ENCODE measurements around the gene ANTXR1.

ANTXR1 gene

DNA sequence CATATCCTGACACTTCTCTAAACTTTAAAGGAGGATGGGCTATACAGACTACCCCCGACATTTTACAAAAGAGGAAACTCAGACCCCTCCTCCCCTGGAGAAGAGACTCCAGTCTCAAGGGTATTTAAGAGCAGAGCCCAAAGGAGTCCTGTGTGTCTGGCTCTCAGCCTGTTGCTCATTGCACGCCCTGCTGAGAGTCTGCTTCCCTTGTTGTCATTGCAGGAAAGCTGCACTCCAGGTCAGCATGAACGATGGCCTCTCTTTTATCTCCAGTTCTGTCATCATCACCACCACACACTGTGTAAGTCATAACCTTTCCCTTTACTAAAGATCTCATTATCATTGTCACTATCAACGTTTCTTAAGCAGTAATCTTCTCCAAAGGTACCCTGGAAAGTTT, 111.4 kb downstream of the ANTXR1 start:
- TF ChIP-seq, protein P1, sequence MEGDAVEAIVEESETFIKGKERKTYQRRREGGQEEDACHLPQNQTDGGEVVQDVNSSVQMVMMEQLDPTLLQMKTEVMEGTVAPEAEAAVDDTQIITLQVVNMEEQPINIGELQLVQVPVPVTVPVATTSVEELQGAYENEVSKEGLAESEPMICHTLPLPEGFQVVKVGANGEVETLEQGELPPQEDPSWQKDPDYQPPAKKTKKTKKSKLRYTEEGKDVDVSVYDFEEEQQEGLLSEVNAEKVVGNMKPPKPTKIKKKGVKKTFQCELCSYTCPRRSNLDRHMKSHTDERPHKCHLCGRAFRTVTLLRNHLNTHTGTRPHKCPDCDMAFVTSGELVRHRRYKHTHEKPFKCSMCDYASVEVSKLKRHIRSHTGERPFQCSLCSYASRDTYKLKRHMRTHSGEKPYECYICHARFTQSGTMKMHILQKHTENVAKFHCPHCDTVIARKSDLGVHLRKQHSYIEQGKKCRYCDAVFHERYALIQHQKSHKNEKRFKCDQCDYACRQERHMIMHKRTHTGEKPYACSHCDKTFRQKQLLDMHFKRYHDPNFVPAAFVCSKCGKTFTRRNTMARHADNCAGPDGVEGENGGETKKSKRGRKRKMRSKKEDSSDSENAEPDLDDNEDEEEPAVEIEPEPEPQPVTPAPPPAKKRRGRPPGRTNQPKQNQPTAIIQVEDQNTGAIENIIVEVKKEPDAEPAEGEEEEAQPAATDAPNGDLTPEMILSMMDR (IDR thresholded peaks at IDR 0.05; ENCODE audit: borderline replicate concordance, extremely low read depth, low read length, poor library complexity, severe bottlenecking), result no peak
- TF ChIP-seq EZH2 (IDR thresholded peaks at IDR 0.05; ENCODE audit: borderline replicate concordance, low read depth, low read length, severe bottlenecking), result no peak
- H3K4me1 ChIP-seq (ENCODE audit: insufficient read depth, low read length), result no peaks in the 10 kb centered on the region
- H3K27me3 ChIP-seq (ENCODE audit: insufficient read depth, low read length, poor library complexity), result no peaks in the 10 kb centered on the region
- H4K20me1 ChIP-seq (ENCODE audit: insufficient read depth, low read length), result no peaks in the 10 kb centered on the region
- DNase-seq (no peak), ATAC-seq (ENCODE audit: insufficient read depth, low read depth) (no peak)
- no peaks in the 10 kb centered on the region for H3K79me2 ChIP-seq (ENCODE audit: insufficient read depth, low read length)
- H3K4me2 ChIP-seq (ENCODE audit: insufficient read depth, low read length), result no peak overlapping the region
- H3K27ac ChIP-seq (ENCODE audit: low read length), result no peak overlapping the region
- H2AFZ ChIP-seq (ENCODE audit: low read depth, low read length), result no peak overlapping the region
- no peak overlapping the region for H3K9ac ChIP-seq (ENCODE audit: low read depth, low read length)
- no peak overlapping the region for H3K4me3 ChIP-seq (ENCODE audit: low read depth in 1 of 2, low read length in 2 of 2)
- H3K9me3 ChIP-seq (ENCODE audit: insufficient read depth, low read length, severe bottlenecking), result no peaks in the 10 kb centered on the region
- peaks cover 30% of the 10 kb centered on the region for H3K36me3 ChIP-seq (ENCODE audit: insufficient read depth, low read length)

DNA sequence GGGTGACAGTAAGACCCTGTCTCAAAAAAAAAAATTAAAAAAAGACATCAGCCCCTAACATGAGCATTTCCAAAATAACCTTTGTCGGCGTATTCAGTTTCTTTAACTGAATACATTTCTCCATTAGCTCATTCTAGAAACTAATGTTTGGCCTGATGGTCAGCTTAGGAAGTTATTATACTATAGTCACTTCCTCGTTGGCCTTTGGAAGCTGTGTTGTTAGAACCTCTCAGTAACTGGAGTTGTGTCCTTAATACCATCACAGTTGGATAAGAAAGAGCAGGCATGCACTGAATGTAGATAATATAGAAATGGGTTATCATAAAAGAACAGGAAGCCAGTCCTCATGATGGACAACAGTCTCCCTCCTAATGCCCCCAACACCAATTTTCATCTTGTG, 112.8 kb downstream of the ANTXR1 start:
- Histone ChIP-seq H4K20me1 (ENCODE audit: insufficient read depth, low read length) (no peaks in the 10 kb centered on the region), H3K27ac (ENCODE audit: low read length) (no peak overlapping the region), H3K79me2 (ENCODE audit: insufficient read depth, low read length) (no peaks in the 10 kb centered on the region), H3K4me1 (ENCODE audit: insufficient read depth, low read length) (no peaks in the 10 kb centered on the region), H3K36me3 (ENCODE audit: insufficient read depth, low read length) (peaks cover 34% of the 10 kb centered on the region), H2AFZ (ENCODE audit: low read depth, low read length) (no peak overlapping the region), H3K9me3 (ENCODE audit: insufficient read depth, low read length, severe bottlenecking) (no peaks in the 10 kb centered on the region), H3K27me3 (ENCODE audit: insufficient read depth, low read length, poor library complexity) (no peaks in the 10 kb centered on the region), H3K4me2 (ENCODE audit: insufficient read depth, low read length) (no peak overlapping the region), H3K9ac (ENCODE audit: low read depth, low read length) (no peak overlapping the region), H3K4me3 (ENCODE audit: low read depth in 1 of 2, low read length in 2 of 2) (no peak overlapping the region)
- DNase-seq (no peak), ATAC-seq (ENCODE audit: insufficient read depth, low read depth) (no peak)
- no peak for TF ChIP-seq EZH2 (IDR thresholded peaks at IDR 0.05; ENCODE audit: borderline replicate concordance, low read depth, low read length, severe bottlenecking)
- TF ChIP-seq, protein P1 (IDR thresholded peaks at IDR 0.05; ENCODE audit: borderline replicate concordance, extremely low read depth, low read length, poor library complexity, severe bottlenecking), result no peak

DNA sequence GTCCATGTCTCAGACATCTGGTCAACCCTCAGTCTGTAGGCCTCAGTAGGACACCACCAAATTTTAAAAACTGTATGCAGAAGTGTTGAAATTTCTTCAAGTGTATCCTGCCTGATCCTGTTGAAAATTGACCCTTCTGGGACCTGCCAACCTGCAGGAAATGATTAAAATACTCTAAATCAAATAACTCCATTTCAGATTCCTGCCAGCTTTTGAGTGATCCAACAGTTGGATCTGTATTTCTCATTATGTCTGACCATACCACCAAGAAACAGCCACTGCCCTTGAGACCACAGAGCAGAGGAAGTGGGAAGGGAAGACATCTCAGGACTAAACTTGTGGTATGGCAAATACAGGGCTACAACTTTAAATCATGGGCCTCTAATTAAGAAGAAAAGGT, 113.4 kb downstream of the ANTXR1 start:
- peaks cover 34% of the 10 kb centered on the region for H3K36me3 ChIP-seq (ENCODE audit: insufficient read depth, low read length)
- H3K9ac ChIP-seq (ENCODE audit: low read depth, low read length), result no peak overlapping the region
- H3K27me3 ChIP-seq (ENCODE audit: insufficient read depth, low read length, poor library complexity), result no peaks in the 10 kb centered on the region
- TF ChIP-seq, protein P1 (IDR thresholded peaks at IDR 0.05; ENCODE audit: borderline replicate concordance, extremely low read depth, low read length, poor library complexity, severe bottlenecking), result no peak
- TF ChIP-seq EZH2 (IDR thresholded peaks at IDR 0.05; ENCODE audit: borderline replicate concordance, low read depth, low read length, severe bottlenecking), result no peak
- H3K4me3 ChIP-seq (ENCODE audit: low read depth in 1 of 2, low read length in 2 of 2), result no peak overlapping the region
- no peak for ATAC-seq (ENCODE audit: insufficient read depth, low read depth)
- no peak for DNase-seq
- H3K4me1 ChIP-seq (ENCODE audit: insufficient read depth, low read length), result no peaks in the 10 kb centered on the region
- H3K4me2 ChIP-seq (ENCODE audit: insufficient read depth, low read length), result no peak overlapping the region
- H4K20me1 ChIP-seq (ENCODE audit: insufficient read depth, low read length), result no peaks in the 10 kb centered on the region
- no peak overlapping the region for H2AFZ ChIP-seq (ENCODE audit: low read depth, low read length)
- H3K79me2 ChIP-seq (ENCODE audit: insufficient read depth, low read length), result no peaks in the 10 kb centered on the region
- H3K9me3 ChIP-seq (ENCODE audit: insufficient read depth, low read length, severe bottlenecking), result no peaks in the 10 kb centered on the region
- no peak overlapping the region for H3K27ac ChIP-seq (ENCODE audit: low read length)

DNA sequence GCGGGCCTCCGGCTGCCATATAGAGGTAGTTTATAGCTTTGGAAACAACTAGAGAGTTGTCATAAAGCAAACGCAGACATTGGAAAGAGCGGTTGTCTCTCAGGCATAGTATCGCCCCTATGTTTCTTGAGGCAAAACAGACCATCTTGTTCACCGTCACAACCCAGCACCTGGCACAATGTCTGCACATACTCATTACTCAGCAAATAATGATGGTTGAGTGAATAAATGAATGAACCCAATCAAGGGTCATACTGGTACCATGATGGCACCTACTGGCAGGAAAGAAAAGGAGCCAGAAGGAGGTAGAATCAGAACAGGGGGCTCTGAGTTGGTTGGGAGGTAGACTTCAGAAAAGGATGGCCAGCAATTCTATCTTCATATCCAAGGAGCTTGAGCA, 118.5 kb downstream of the ANTXR1 start:
- H3K27me3 ChIP-seq (ENCODE audit: insufficient read depth, low read length, poor library complexity), result no peaks in the 10 kb centered on the region
- H3K79me2 ChIP-seq (ENCODE audit: insufficient read depth, low read length), result no peaks in the 10 kb centered on the region
- H3K4me1 ChIP-seq (ENCODE audit: insufficient read depth, low read length), result no peaks in the 10 kb centered on the region
- TF ChIP-seq, protein P1 (IDR thresholded peaks at IDR 0.05; ENCODE audit: borderline replicate concordance, extremely low read depth, low read length, poor library complexity, severe bottlenecking), result no peak
- TF ChIP-seq EZH2 (IDR thresholded peaks at IDR 0.05; ENCODE audit: borderline replicate concordance, low read depth, low read length, severe bottlenecking), result no peak
- no peak overlapping the region for H3K4me3 ChIP-seq (ENCODE audit: low read depth in 1 of 2, low read length in 2 of 2)
- H3K9ac ChIP-seq (ENCODE audit: low read depth, low read length), result no peak overlapping the region
- no peak overlapping the region for H3K4me2 ChIP-seq (ENCODE audit: insufficient read depth, low read length)
- no peaks in the 10 kb centered on the region for H4K20me1 ChIP-seq (ENCODE audit: insufficient read depth, low read length)
- DNase-seq (no peak), ATAC-seq (ENCODE audit: insufficient read depth, low read depth) (no peak)
- no peak overlapping the region for H3K27ac ChIP-seq (ENCODE audit: low read length)
- H3K9me3 ChIP-seq (ENCODE audit: insufficient read depth, low read length, severe bottlenecking), result no peaks in the 10 kb centered on the region
- no peak overlapping the region for H2AFZ ChIP-seq (ENCODE audit: low read depth, low read length)
- H3K36me3 ChIP-seq (ENCODE audit: insufficient read depth, low read length), result peaks cover 13% of the 10 kb centered on the region; the same call in 1 of the 2 replicates

All from DND-41 (cell line).